GM23338 (cell line): ENCODE data around the gene AHI1.

Experiments
- CREB1 ChIP-seq: fragments of 250-450 bp; sonication (Bioruptor Pico); IDR thresholded peaks from 2 replicates; pipeline ENCODE4 v1.5.0; 2020; ENCODE audit warnings: low read depth, mild to moderate bottlenecking, moderate library complexity
- CTCF ChIP-seq, 2 experiments: fragments of 200-600 bp in 1 of 2; sonication (generic) in 1 of 2; conservative IDR thresholded peaks; 2 replicates each; pipeline versions ENCODE4 v1.5.1 to v1.6.1; 2016 to 2017; ENCODE audit warnings: antibody characterized with exemption in 2 of 2, low read depth in 2 of 2, mild to moderate bottlenecking in 2 of 2, moderate library complexity in 1 of 2
- EZH2 ChIP-seq: fragments of 200-600 bp; sonication (generic); IDR thresholded peaks from one replicate; pipeline ENCODE4 v1.8.0; 2017; ENCODE audit warnings: antibody characterized with exemption, mild to moderate bottlenecking, low read depth; ENCODE audit not compliant: unreplicated experiment
- EZH2phosphoT487 ChIP-seq: fragments of 200-600 bp; sonication (generic); IDR thresholded peaks from one replicate; pipeline ENCODE4 v1.8.1; 2018; ENCODE audit warnings: antibody characterized with exemption; ENCODE audit not compliant: unreplicated experiment
- JUNB ChIP-seq: IDR thresholded peaks from one replicate; pipeline ENCODE4 v1.6.1; 2016; ENCODE audit warnings: antibody characterized with exemption; ENCODE audit not compliant: unreplicated experiment
- POLR2AphosphoS5 ChIP-seq: IDR thresholded peaks from 2 replicates; pipeline ENCODE4 v1.6.1; 2016; ENCODE audit warnings: antibody characterized with exemption, low read depth
- REST ChIP-seq: IDR thresholded peaks from one replicate; pipeline ENCODE4 v1.6.1; 2018; ENCODE audit warnings: antibody characterized with exemption; ENCODE audit not compliant: unreplicated experiment
- ZNF462 ChIP-seq: fragments of 250-450 bp; sonication (Bioruptor Pico); IDR thresholded peaks from 2 replicates; pipeline ENCODE4 v1.5.0; 2020; ENCODE audit warnings: mild to moderate bottlenecking, moderate library complexity

- TF ChIP-seq CTCF (conservative IDR thresholded peaks at IDR 0.05; ENCODE audit: low read depth in 2 of 2): no peak
- TF ChIP-seq EZH2: no peak
- no peak for TF ChIP-seq POLR2AphosphoS5
- no peak for TF ChIP-seq JUNB
- TF ChIP-seq REST: no peak
- TF ChIP-seq EZH2phosphoT487: no peak
- no peak for TF ChIP-seq ZNF462 (CRISPR knock-in tag)
- no peak for TF ChIP-seq CREB1 (CRISPR knock-in tag)
These were observed 178.6 kb downstream of the AHI1 start for GRCh38 chr6:135318738-135319469.
